Mucosa of descending colon (tissue), 3 donors: ENCODE results near the gene DOCK6. TPM values are rescaled to one million over a fixed set of nuclear protein-coding genes. Genes with fewer than 3 reads are reported as not detected.

Experiments
- ATAC-seq: fragments of 200-7000 bp; cut with Tn5 transposase; one replicate; pipeline ENCODE4 v1.9.1; 2020; ENCODE audit warnings: mild to moderate bottlenecking, moderate library complexity
- DNase-seq, 3 donors: peaks; one replicate each; pipeline ENCODE4 v3.0.0-alpha.2; 2020
- H3K36me3 ChIP-seq: fragments of 200-600 bp; one replicate; pipeline ENCODE4 v1.8.0; 2021; ENCODE audit warnings: low read depth, mild to moderate bottlenecking
- H3K4me1 ChIP-seq: fragments of 200-600 bp; one replicate; pipeline ENCODE4 v1.8.0; 2021; ENCODE audit warnings: low read depth, mild to moderate bottlenecking
- H3K4me3 ChIP-seq: fragments of 200-600 bp; one replicate; pipeline ENCODE4 v1.8.0; 2021; ENCODE audit warnings: mild to moderate bottlenecking
- H3K9me3 ChIP-seq: fragments of 200-600 bp; one replicate; pipeline ENCODE4 v1.8.0; 2021; ENCODE audit warnings: mild to moderate bottlenecking
- CTCF ChIP-seq: fragments of 200-600 bp; IDR thresholded peaks from one replicate; pipeline ENCODE4 v1.8.0; 2022; ENCODE audit warnings: antibody characterized with exemption, mild to moderate bottlenecking
- intact Hi-C, 2 donors: fragments of 100-400 bp; cut with DNase I in 1 of 2; cut with micrococcal nuclease in 1 of 2; formaldehyde crosslinking; loops; one replicate each; pipeline versions ENCODE4 v1.11.0 to v1.11.1; 2022; cut with DNase I, micrococcal nuclease
- total RNA-seq, 3 donors: library from RNA; stranded (reverse); fragmentation: NEBNext Ultra II Directional in 2 of 3; extraction: Animal tissue kit (Norgen Biotek cat#: 25700) in 2 of 3; gene quantifications; one replicate each; pipeline versions ENCODE4 v1.2.1 to v1.2.4, GENCODE V29; 2021 to 2023
- donor health status: DM: no; HTN: no; CAD: no; lungs with moderate emphysema.
- donor health status: DM: no; HTN: no; CAD: no.
- donor health status: DM: no; HTN: yes; CAD: no.

Gene DOCK6
- total RNA-seq, 3 donors from 2014 or later, result 62.4 to 94.7 (median 62.8) TPM

GRCh38 chr19:11214387-11214786 lies 47.9 kb downstream of the DOCK6 start:
- no peak overlapping the region for H3K4me3 ChIP-seq
- intact Hi-C loops, result no loop called here
- TF ChIP-seq CTCF, result no peak
- ATAC-seq (no peak), DNase-seq (no peak)
- no peaks in the 10 kb centered on the region for H3K9me3 ChIP-seq
- no peaks in the 10 kb centered on the region for H3K4me1 ChIP-seq
- no peaks in the 10 kb centered on the region for H3K36me3 ChIP-seq

GRCh38 chr19:11210656-11210928 lies 51.7 kb downstream of the DOCK6 start:
- ATAC-seq (no peak), DNase-seq (no peak)
- no peaks in the 10 kb centered on the region for H3K9me3 ChIP-seq
- no peaks in the 10 kb centered on the region for H3K4me1 ChIP-seq
- no peak overlapping the region for H3K4me3 ChIP-seq
- H3K36me3 ChIP-seq, result no peaks in the 10 kb centered on the region
- no peak for TF ChIP-seq CTCF
- intact Hi-C loops, result no loop called here

GRCh38 chr19:11209839-11210655 lies 52.3 kb downstream of the DOCK6 start:
- ATAC-seq, result no peak
- no peak overlapping the region for H3K4me3 ChIP-seq

GRCh38 chr19:11208561-11209471 lies 53.5 kb downstream of the DOCK6 start:
- ATAC-seq (no peak), DNase-seq (no peak)
- Histone ChIP-seq H3K9me3 (no peaks in the 10 kb centered on the region), H3K36me3 (no peaks in the 10 kb centered on the region), H3K4me3 (no peak overlapping the region), H3K4me1 (no peaks in the 10 kb centered on the region)
- intact Hi-C loops, result no loop called here
- no peak for TF ChIP-seq CTCF

More at GRCh38 chr19:11209839-11210655, 52.3 kb downstream of the DOCK6 start:
- intact Hi-C loops, result no loop called here
- no peak for TF ChIP-seq CTCF
- no peak for DNase-seq
- Histone ChIP-seq H3K36me3 (no peaks in the 10 kb centered on the region), H3K9me3 (no peaks in the 10 kb centered on the region), H3K4me1 (no peaks in the 10 kb centered on the region)

- TF ChIP-seq CTCF, result no peak
- H3K4me1 ChIP-seq, result no peaks in the 10 kb centered on the region
- H3K9me3 ChIP-seq, result no peaks in the 10 kb centered on the region
- ATAC-seq (no peak), DNase-seq (no peak)
- H3K4me3 ChIP-seq, result no peak overlapping the region
- intact Hi-C loops, result loop anchor here in 1 of 2 donors (2.0 kb wide), 1 partner anchor 69 kb away; no protein-coding TSS in a partner anchor
- H3K36me3 ChIP-seq, result no peaks in the 10 kb centered on the region
Measured at GRCh38 chr19:11205939-11206570, 56.3 kb downstream of the DOCK6 start.
